CD4-positive, alpha-beta T cell treated with Interleukin-4 for 4 hours (primary cell): ENCODE results near the gene PRPF4.
"Not testable (repeated sequence)": the region's sequence is repeated elsewhere in the genome, so short reads cannot be mapped to it uniquely, and the experiment has no call there.

Experiments
- DNase-seq: peaks from one replicate; pipeline ENCODE4 v3.0.0-alpha.2; 2020

Gene PRPF4

GRCh38 chr9:113275157-113276131 is at the start of gene PRPF4, which contains the start of gene CDC26:
Gene PRPF4, plus strand, starts transcription at chr9:113275658. Its CDS starts 86 bp downstream, at chr9:113275744.
Gene CDC26, minus strand, starts transcription at chr9:113275572. Its CDS starts 3,065 bp downstream, at chr9:113272507.
- peak; percentile 94 for DNase-seq

GRCh38 chr9:113227436-113227835 is 48.0 kb upstream of the PRPF4 start:
- no peak for DNase-seq

- DNase-seq, result no peak
These were observed 47.3 kb upstream of the PRPF4 start for GRCh38 chr9:113228130-113228665.

GRCh38 chr9:113231701-113232100 is 43.8 kb upstream of the PRPF4 start:
- no peak for DNase-seq

- DNase-seq, result not testable (repeated sequence)
These were observed 39.7 kb upstream of the PRPF4 start for GRCh38 chr9:113235701-113236255.

- DNase-seq, result no peak
These were observed 38.4 kb upstream of the PRPF4 start for GRCh38 chr9:113237026-113237425.

GRCh38 chr9:113238202-113238858 is 37.1 kb upstream of the PRPF4 start:
- no peak for DNase-seq

GRCh38 chr9:113238859-113239232 is 36.6 kb upstream of the PRPF4 start:
- DNase-seq, result no peak

- no peak for DNase-seq
These were observed 34.3 kb upstream of the PRPF4 start for GRCh38 chr9:113241161-113241560.

GRCh38 chr9:113244556-113244955 is 30.9 kb upstream of the PRPF4 start:
- no peak for DNase-seq

- no peak for DNase-seq
These were observed 29.6 kb upstream of the PRPF4 start for GRCh38 chr9:113245894-113246293.

GRCh38 chr9:113246928-113247327 is 28.5 kb upstream of the PRPF4 start:
- DNase-seq, result no peak

GRCh38 chr9:113247640-113248039 is 27.8 kb upstream of the PRPF4 start:
- DNase-seq, result no peak

- DNase-seq, result not testable (repeated sequence)
These were observed 25.8 kb upstream of the PRPF4 start for GRCh38 chr9:113249661-113250060.

- no peak for DNase-seq
These were observed 24.7 kb upstream of the PRPF4 start for GRCh38 chr9:113250807-113251206.

GRCh38 chr9:113254991-113255390 is 20.5 kb upstream of the PRPF4 start:
- DNase-seq, result no peak

- DNase-seq, result no peak
These were observed 20.0 kb upstream of the PRPF4 start for GRCh38 chr9:113255438-113255837.

- no peak for DNase-seq
These were observed 17.6 kb upstream of the PRPF4 start for GRCh38 chr9:113257863-113258262.

GRCh38 chr9:113258282-113258681 is 17.2 kb upstream of the PRPF4 start:
- no peak for DNase-seq

- DNase-seq, result no peak
These were observed 13.4 kb upstream of the PRPF4 start for GRCh38 chr9:113261917-113262671.

- DNase-seq, result no peak
These were observed 9.3 kb upstream of the PRPF4 start for GRCh38 chr9:113266174-113266573.

GRCh38 chr9:113267911-113268566 is 7.4 kb upstream of the PRPF4 start:
- DNase-seq, result no peak
